ENCODE measurements around the gene GPX6. TPM values are rescaled to one million over a fixed set of nuclear protein-coding genes. Genes with fewer than 3 reads are reported as not detected.

Gene GPX6
- total and polyA plus RNA-seq, 11 donors = not detected

DNA sequence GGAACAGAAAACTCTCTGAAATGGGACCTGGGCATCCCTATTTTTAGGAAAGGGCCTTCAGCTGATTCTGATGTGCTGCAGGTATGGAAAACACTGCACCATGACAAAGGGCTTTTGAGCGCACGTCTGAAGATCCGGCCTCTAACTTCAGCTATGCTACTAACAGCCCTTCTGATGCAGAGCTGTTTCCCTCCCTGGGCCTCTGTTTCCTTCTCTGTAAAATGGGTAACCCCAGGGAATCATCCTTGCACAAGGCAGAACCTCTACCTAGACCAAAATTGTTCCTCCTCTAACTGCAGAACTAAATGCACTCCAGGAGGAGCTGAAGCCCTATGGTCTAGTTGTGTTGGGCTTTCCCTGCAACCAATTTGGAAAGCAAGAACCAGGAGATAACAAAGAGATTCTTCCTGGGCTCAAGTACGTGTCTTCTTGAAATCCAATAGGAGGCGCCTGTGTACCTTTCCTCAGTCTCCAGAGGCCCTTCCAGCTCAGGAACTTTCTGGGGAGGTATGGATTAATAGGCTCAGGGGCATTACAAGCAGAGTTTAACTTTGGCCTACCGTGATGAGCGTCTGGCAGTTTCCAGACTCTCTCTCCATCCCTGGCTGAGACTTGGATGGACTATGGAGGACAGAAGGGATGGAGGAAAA, 16.0 kb upstream of the GPX6 start:
- peaks cover 0 to 58% (median 6%) of the 10 kb centered on the region in 9 donors for H3K27me3 ChIP-seq
- no peaks in the 10 kb centered on the region for H3K36me3 ChIP-seq
- H3K4me3 ChIP-seq = no peak overlapping the region
- TF ChIP-seq, protein P1, sequence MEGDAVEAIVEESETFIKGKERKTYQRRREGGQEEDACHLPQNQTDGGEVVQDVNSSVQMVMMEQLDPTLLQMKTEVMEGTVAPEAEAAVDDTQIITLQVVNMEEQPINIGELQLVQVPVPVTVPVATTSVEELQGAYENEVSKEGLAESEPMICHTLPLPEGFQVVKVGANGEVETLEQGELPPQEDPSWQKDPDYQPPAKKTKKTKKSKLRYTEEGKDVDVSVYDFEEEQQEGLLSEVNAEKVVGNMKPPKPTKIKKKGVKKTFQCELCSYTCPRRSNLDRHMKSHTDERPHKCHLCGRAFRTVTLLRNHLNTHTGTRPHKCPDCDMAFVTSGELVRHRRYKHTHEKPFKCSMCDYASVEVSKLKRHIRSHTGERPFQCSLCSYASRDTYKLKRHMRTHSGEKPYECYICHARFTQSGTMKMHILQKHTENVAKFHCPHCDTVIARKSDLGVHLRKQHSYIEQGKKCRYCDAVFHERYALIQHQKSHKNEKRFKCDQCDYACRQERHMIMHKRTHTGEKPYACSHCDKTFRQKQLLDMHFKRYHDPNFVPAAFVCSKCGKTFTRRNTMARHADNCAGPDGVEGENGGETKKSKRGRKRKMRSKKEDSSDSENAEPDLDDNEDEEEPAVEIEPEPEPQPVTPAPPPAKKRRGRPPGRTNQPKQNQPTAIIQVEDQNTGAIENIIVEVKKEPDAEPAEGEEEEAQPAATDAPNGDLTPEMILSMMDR (IDR thresholded peaks at IDR 0.05) = no peak
- TF ChIP-seq POLR2A (IDR thresholded peaks at IDR 0.05) = no peak
- H3K9me3 ChIP-seq = no peaks in the 10 kb centered on the region
- no peak overlapping the region for H3K27ac ChIP-seq
- 44 to 70% (median 63%) methylated on average over 7 of the region's 7 CpGs for WGBS, 4 donors
- ATAC-seq (no peak), DNase-seq (no peak)
- no peaks in the 10 kb centered on the region for H3K4me1 ChIP-seq
- intact Hi-C loops (cut with DNase I) = no loop called here

DNA sequence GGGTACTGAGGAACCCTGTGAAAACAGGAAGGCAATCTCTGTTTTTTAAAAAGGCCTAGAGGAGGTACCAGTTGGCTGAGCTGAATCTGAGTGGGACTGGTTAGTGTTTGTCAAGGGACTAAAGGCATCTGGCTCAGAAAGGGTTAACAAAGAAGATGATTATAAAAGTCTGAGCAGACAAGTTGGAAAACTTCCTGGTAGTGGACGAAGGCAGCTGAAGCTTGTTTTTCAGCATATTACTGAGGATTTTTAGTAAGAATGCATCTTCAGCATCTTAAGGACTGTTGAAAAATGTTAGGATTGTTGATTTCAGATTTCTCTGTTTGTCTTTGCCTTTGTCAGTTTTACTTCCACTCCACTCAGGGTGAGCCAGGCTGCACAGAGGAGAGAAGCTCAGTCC, 15.2 kb upstream of the GPX6 start:
- DNase-seq (no peak), ATAC-seq (no peak)
- H3K4me3 ChIP-seq = no peak overlapping the region
- H3K36me3 ChIP-seq = no peaks in the 10 kb centered on the region
- intact Hi-C loops (cut with DNase I) = no loop called here
- H3K4me1 ChIP-seq = no peaks in the 10 kb centered on the region
- no peak overlapping the region for H3K27ac ChIP-seq
- peaks cover 0 to 60% (median 5%) of the 10 kb centered on the region in 9 donors for H3K27me3 ChIP-seq
- no peak for TF ChIP-seq POLR2A (IDR thresholded peaks at IDR 0.05)
- TF ChIP-seq, protein P1 (IDR thresholded peaks at IDR 0.05) = no peak
- H3K9me3 ChIP-seq = no peaks in the 10 kb centered on the region
- 11 to 28% (median 21%) methylated on average over 1 of the region's 1 CpG for WGBS, 4 donors

DNA sequence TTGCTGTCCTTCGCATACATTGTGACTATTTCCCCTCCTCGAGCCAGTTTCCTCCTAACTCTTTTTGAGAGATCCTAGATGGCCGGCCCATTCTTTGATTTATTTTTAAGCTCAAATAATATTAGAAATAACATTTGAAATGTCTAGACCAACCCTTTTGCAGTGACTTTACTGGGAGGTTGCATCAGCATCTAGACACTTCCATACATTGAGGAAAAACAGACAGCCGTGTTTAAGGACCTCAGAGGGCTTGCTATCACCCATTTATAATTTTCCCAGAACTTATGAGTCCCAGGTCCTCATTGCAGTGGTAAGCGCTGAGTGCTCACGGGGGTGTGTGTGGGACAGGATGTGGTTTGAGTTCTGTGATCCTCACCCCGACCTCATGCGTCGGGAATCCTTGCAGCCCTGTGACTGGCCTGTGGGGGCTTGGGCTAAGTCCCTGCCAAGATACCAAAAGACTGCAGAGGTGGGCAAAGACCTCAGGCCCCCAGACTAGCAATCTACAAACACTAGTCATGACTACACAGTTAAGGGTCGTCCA, 10.0 kb upstream of the GPX6 start, which contains the start of gene GPX5:
Gene GPX5 (plus strand): TSS at position 386 of the 544 bp plus-strand sequence. CDS start 133 bp downstream, at position 519.
- Histone ChIP-seq H3K27me3 (peaks cover 0 to 51% (median 7%) of the 10 kb centered on the region in 9 donors), H3K27ac (no peak within 1 kb of the TSS), H3K4me3 (no peak within 1 kb of the TSS), H3K36me3 (no peaks in the 10 kb centered on the region), H3K4me1 (no peaks in the 10 kb centered on the region), H3K9me3 (no peaks in the 10 kb centered on the region)
- WGBS, 4 donors = 51 to 56% (median 54%) methylated on average over 9 to 10 of the region's 10 CpGs
- no peak for ATAC-seq
- intact Hi-C loops (cut with DNase I) = no loop called here
- TF ChIP-seq, protein P1 (IDR thresholded peaks at IDR 0.05) = no peak
- no peak for TF ChIP-seq POLR2A (IDR thresholded peaks at IDR 0.05)
- DNase-seq = no peak

DNA sequence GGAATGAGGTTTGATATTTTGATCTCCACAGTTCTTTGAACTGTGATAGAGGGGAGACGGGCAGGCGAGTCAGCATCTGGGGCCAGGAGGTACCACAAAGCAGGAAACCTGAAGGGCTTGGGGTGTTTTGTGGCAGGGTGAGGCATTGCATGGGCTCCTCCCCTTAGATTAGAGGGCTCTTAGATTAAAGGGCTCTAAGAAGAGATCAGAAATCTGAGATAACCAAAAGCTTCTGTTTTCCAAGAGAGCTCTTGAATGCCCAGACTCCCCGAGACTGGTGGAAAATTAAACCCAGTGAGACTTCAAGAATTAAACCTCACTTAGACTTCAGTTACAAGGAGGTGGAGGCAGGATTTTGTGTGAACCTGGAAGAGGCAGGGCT, 7.6 kb upstream of the GPX6 start:
- H3K36me3 ChIP-seq = no peaks in the 10 kb centered on the region
- H3K27me3 ChIP-seq = peaks cover 0 to 35% (median 7%) of the 10 kb centered on the region in 9 donors
- no peak overlapping the region for H3K4me3 ChIP-seq
- TF ChIP-seq, protein P1 (IDR thresholded peaks at IDR 0.05) = no peak
- intact Hi-C loops (cut with DNase I) = no loop called here
- H3K9me3 ChIP-seq = no peaks in the 10 kb centered on the region
- 34 to 44% (median 43%) methylated on average over 3 of the region's 3 CpGs for WGBS, 4 donors
- H3K27ac ChIP-seq = no peak overlapping the region
- H3K4me1 ChIP-seq = no peaks in the 10 kb centered on the region
- no peak for ATAC-seq
- DNase-seq = no peak
